ENCODE measurements around the gene GPR135. TPM values are rescaled to one million over a fixed set of nuclear protein-coding genes. Genes with fewer than 3 reads are reported as not detected.

Gene GPR135
- total and polyA plus RNA-seq, 4 donors: 0.22 to 2.9 (median 0.44) TPM

DNA sequence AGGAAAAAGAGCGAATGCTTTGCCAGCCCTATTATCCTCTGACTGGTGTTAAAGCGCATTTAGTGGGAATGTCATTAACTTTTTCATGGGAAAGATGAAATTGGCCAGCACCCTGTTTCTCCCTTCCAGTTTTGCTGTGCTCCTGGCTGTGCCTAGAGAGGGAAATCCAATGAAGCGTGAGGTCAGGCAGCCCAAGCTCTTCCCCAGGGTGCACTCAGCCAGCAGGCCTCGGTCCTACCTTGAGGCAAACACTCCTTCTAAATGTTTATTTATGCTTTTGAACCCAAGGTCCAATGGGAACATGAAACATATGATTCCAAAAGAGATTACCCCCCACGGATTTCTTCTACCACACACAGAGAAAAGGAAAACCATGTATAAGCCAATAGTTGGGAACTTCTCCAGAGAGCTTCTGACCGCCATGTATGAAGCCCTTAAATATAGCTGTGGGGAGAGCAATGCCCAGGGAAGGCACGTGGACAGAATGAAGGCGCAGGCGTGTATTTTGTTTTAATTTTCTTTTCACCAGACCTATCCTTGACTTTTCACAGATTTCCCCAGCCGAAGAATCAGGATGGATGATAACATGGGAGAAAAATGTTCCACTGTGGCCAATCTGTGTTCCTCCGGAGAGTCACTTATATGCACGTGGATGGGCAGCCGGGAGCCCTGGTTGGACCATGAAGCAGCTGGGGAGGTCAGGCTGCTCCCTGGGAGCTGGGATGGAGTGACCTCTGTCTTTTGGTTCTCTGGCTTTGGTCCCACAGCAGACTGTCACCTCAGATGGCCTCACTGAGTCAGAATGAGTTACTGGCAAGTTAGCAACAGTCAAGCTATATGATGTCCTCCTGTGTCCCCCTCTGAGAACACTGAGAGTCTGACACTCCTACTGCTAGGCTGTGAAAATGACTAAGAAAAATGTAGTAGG lies 37.3 kb downstream of the GPR135 start:
- Histone ChIP-seq H3K4me3 (ENCODE audit: low read depth in 1 of 3, low read length in 3 of 3) (no peak overlapping the region), H3K27me3 (ENCODE audit: control insufficient read depth in 4 of 4, insufficient read depth in 4 of 4, low read length in 3 of 4) (no peaks in the 10 kb centered on the region), H3K4me1 (ENCODE audit: control insufficient read depth in 4 of 4, insufficient read depth in 4 of 4, low read length in 3 of 4) (peaks cover 0 to 4% (median 0%) of the 10 kb centered on the region in 4 donors), H3K9ac (ENCODE audit: low read depth in 1 of 2, low read length in 2 of 2) (no peak overlapping the region), H3K36me3 (ENCODE audit: control insufficient read depth in 4 of 4, insufficient read depth in 3 of 4, low read depth in 1 of 4, low read length in 3 of 4) (no peaks in the 10 kb centered on the region), H3K27ac (ENCODE audit: low read depth in 1 of 2, low read length in 2 of 2) (peak overlapping the region; percentile 31 to 42), H3K9me3 (ENCODE audit: control insufficient read depth in 4 of 4, low read length in 3 of 4) (no peaks in the 10 kb centered on the region)
- whole genome bisulfite sequencing: 79% methylated on average over 13 of the region's 13 CpGs
- TF ChIP-seq HNF4A (conservative IDR thresholded peaks at IDR 0.05) (no peak), NR2F2 (IDR thresholded peaks at IDR 0.05) (peak; percentile 77), SP1 (IDR thresholded peaks at IDR 0.05) (peak; percentile 8), RXRA (IDR thresholded peaks at IDR 0.05) (peak; percentile 55 to 57), FOXA1 (IDR thresholded peaks at IDR 0.05) (no peak)
- no peak for DNase-seq (ENCODE audit: low spot score)

GRCh38 chr14:59425322-59425935 lies 39.8 kb downstream of the GPR135 start:
- Histone ChIP-seq H3K4me1 (ENCODE audit: control insufficient read depth in 4 of 4, insufficient read depth in 4 of 4, low read length in 3 of 4) (peaks cover 0 to 3% (median 0%) of the 10 kb centered on the region in 4 donors), H3K4me3 (ENCODE audit: low read depth in 1 of 3, low read length in 3 of 3) (no peak overlapping the region), H3K27me3 (ENCODE audit: control insufficient read depth in 4 of 4, insufficient read depth in 4 of 4, low read length in 3 of 4) (no peaks in the 10 kb centered on the region), H3K27ac (ENCODE audit: low read depth in 1 of 2, low read length in 2 of 2) (no peak overlapping the region), H3K9ac (ENCODE audit: low read depth in 1 of 2, low read length in 2 of 2) (no peak overlapping the region), H3K9me3 (ENCODE audit: control insufficient read depth in 4 of 4, low read length in 3 of 4) (no peaks in the 10 kb centered on the region), H3K36me3 (ENCODE audit: control insufficient read depth in 4 of 4, insufficient read depth in 3 of 4, low read depth in 1 of 4, low read length in 3 of 4) (no peaks in the 10 kb centered on the region)
- WGBS: 55% methylated on average over 3 of the region's 3 CpGs
- TF ChIP-seq, protein P1, sequence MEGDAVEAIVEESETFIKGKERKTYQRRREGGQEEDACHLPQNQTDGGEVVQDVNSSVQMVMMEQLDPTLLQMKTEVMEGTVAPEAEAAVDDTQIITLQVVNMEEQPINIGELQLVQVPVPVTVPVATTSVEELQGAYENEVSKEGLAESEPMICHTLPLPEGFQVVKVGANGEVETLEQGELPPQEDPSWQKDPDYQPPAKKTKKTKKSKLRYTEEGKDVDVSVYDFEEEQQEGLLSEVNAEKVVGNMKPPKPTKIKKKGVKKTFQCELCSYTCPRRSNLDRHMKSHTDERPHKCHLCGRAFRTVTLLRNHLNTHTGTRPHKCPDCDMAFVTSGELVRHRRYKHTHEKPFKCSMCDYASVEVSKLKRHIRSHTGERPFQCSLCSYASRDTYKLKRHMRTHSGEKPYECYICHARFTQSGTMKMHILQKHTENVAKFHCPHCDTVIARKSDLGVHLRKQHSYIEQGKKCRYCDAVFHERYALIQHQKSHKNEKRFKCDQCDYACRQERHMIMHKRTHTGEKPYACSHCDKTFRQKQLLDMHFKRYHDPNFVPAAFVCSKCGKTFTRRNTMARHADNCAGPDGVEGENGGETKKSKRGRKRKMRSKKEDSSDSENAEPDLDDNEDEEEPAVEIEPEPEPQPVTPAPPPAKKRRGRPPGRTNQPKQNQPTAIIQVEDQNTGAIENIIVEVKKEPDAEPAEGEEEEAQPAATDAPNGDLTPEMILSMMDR (IDR thresholded peaks at IDR 0.05; ENCODE audit: low read depth, low read length, missing input control): no peak
- TF ChIP-seq EGR1 (IDR thresholded peaks at IDR 0.05; ENCODE audit: low read depth in 2 of 2) (no peak), RAD21 (IDR thresholded peaks at IDR 0.05) (peak in 1 of 2 donors; percentile 13), FOXA2 (IDR thresholded peaks at IDR 0.05) (no peak)
- DNase-seq (ENCODE audit: low spot score): no peak

DNA sequence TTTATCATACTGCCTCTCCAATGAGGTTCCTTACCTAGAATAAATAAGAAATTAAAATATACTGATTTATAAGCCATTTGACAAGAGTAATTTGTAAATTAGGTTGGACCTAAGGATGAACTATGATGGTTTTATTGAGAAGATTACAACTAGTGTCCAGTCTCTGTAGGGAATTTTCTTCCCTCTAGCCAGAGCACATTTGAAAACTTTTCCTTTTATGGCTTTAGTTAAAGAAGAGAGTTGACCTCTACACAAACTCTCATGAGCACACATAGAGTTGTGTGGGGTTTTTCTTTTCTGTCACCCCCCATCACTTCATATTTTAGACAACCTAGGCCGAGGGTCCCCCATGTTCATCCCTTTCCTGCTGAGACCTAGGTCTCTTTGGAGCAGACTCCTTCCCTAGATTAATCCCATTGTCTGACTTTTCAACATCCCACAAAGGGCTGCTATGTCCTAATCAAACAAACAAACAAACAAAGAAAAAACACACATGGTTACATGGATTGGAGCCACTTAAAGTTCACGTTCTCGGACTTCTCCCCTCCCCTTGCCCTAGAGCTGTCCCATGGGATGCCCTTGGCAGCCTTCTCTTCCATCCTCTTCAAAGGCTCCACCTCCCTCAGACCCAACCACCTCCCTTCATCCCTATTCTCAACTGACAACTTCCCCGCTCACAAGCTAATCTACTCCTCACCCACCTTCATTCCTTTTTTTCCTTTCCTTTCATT lies 40.7 kb downstream of the GPR135 start:
- H3K27me3 ChIP-seq (ENCODE audit: control insufficient read depth in 4 of 4, insufficient read depth in 4 of 4, low read length in 3 of 4): no peaks in the 10 kb centered on the region
- TF ChIP-seq RXRA (IDR thresholded peaks at IDR 0.05) (no peak), GABPA (IDR thresholded peaks at IDR 0.05 in 1 of 2, conservative IDR thresholded peaks at IDR 0.05 in 1 of 2) (no peak), NR2F2 (IDR thresholded peaks at IDR 0.05) (no peak)
- TF ChIP-seq, protein P1 (IDR thresholded peaks at IDR 0.05; ENCODE audit: low read depth, low read length, missing input control): no peak
- H3K27ac ChIP-seq (ENCODE audit: low read depth in 1 of 2, low read length in 2 of 2): peak overlapping the region in 1 of 2 donors; percentile 7
- H3K36me3 ChIP-seq (ENCODE audit: control insufficient read depth in 4 of 4, insufficient read depth in 3 of 4, low read depth in 1 of 4, low read length in 3 of 4): no peaks in the 10 kb centered on the region
- peak overlapping the region in 1 of 2 donors; percentile 13 for H3K9ac ChIP-seq (ENCODE audit: low read depth in 1 of 2, low read length in 2 of 2)
- no peak overlapping the region for H3K4me3 ChIP-seq (ENCODE audit: low read depth in 1 of 3, low read length in 3 of 3)
- WGBS: 70% methylated on average over 4 of the region's 4 CpGs
- DNase-seq (ENCODE audit: low spot score): no peak
- no peaks in the 10 kb centered on the region for H3K9me3 ChIP-seq (ENCODE audit: control insufficient read depth in 4 of 4, low read length in 3 of 4)
- H3K4me1 ChIP-seq (ENCODE audit: control insufficient read depth in 4 of 4, insufficient read depth in 4 of 4, low read length in 3 of 4): peaks cover 0 to 3% (median 0%) of the 10 kb centered on the region in 4 donors

Measured in liver (tissue), 9 donors.